Posterior vena cava (tissue), 2 donors: ENCODE measurements around the gene CDH22. TPM values are rescaled to one million over a fixed set of nuclear protein-coding genes. Genes with fewer than 3 reads are reported as not detected.

Experiments
- DNase-seq: peaks from one replicate; pipeline ENCODE4 v3.0.0-alpha.2; 2020; ENCODE audit warnings: low spot score
- intact Hi-C, 2 donors: fragments of 100-400 bp; cut with DNase I; formaldehyde crosslinking; loops; one replicate each; pipeline versions ENCODE4 v1.14.1 to v1.14.2; 2022 to 2023
- total RNA-seq, 2 donors: library from RNA; stranded (reverse); fragmentation: NEBNext Ultra II Directional; extraction: Animal tissue kit (Norgen Biotek cat#: 25700); gene quantifications; one replicate each; pipeline ENCODE4 v1.2.1, GENCODE V29; 2021
- donor health status: DM: yes; HTN: yes; CAD: no.
- donor health status: DM: yes; HTN: yes; CAD: no.

The CDH22 gene
- total RNA-seq, 2 donors from 2014 or later, result 0.28 to 0.29 TPM

- DNase-seq, result no peak
- intact Hi-C loops, result no loop called here
Observed at GRCh38 chr20:46212876-46213275, 95.4 kb downstream of the CDH22 start.

GRCh38 chr20:46212252-46212651, 96.0 kb downstream of the CDH22 start:
- intact Hi-C loops, result no loop called here
- no peak for DNase-seq

GRCh38 chr20:46211331-46211722, 97.0 kb downstream of the CDH22 start:
- intact Hi-C loops, result no loop called here
- no peak for DNase-seq

DNA sequence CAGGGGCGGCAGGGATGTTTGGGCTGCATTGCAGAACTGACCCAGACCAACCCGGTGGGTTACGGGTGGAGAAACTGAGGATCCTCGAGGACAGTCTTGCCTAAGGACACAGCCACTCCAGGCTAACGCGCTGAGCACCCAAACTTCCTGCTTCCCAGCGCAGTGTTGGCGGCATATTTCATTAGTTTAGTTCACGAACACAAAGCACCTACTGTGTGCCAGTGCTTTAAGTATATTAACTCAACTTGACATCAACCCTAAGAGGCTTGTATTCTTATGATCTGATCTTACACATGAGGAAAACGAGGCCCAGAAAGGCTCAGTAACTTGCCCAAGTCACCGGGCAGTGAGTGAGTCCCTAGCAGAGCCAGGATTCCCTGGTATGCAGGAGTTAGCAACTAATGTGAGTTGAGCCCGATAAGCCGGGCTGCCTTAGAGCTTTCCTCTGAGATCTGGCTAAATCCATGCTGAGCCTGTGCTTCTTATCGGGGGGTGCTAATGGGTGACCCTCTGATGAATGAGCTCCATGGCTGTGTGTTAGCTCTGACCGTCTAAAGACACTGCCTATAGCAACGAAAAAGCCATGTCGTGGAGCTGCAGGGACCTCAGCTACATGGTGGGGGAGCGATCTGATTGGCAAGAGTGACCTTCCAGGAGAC, 97.5 kb downstream of the CDH22 start:
- no peak for DNase-seq
- intact Hi-C loops, result no loop called here

DNA sequence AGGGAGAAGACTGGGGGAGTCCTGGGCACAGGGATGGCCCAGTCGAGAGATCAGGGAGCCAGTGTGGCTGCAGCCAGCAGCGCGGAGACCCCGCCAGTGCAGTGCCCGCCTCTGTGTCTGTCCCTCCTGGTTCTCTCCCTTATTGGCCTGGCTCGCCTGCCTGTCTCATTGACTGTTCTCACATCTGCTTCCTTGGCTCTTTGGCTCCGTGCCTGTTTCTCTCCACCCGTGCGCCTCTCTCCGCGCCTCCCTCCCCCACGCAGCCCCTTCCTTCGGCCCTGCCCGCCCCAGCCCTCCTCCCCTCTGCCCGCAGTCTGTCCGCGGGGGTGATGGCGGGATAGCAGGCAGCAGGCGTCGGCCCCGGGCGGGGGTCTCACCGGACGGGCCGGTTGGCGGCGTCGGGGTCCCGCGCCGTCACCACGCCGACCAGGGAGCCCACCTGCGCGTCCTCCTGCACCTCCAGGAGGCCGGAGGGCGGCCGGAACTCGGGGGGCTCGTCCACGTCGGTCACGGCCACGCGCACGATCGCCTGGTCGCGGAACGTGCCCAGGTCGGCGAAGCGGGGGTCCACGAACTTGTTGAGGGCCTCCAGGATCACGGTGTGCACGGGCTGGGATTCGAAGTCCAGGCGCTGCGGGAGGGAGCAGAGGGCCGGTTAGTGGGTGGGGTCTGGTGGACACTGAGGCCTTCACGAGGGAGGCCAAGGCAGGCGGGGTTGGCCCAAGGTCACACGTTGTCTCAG, 98.2 kb downstream of the CDH22 start:
- no peak for DNase-seq
- intact Hi-C loops, result no loop called here

- no peak for DNase-seq
- intact Hi-C loops, result no loop called here
Observed at GRCh38 chr20:46207793-46208192, 100.5 kb downstream of the CDH22 start.

DNA sequence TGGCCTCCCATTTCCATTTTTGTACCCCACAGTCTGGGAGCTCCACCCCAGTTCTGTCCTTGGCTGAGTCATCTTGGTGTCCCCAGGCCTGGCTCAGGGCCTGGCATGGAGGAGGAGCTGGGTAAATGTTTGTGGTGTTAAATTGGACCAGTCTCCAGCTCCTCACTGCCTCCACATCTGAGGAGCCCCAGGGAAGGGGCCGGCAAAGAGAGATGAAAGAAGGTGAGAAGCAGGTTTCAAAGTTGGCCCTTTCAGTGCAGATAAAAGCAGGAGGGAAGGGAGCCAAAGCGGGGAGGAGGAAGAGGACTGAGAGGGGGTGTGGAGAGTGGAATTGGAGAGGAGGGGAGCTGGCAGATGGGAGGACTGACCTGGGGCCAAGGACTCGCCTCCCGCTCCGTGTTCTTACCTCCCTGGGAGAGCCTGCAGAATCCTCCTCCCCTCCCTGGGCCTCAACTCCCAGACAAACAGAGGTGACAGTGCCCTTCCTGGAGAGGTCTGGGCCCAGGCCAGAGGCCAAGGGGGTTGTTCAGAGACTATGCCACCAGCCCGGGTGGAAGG, 101.2 kb downstream of the CDH22 start:
- no peak for DNase-seq
- intact Hi-C loops, result no loop called here

DNA sequence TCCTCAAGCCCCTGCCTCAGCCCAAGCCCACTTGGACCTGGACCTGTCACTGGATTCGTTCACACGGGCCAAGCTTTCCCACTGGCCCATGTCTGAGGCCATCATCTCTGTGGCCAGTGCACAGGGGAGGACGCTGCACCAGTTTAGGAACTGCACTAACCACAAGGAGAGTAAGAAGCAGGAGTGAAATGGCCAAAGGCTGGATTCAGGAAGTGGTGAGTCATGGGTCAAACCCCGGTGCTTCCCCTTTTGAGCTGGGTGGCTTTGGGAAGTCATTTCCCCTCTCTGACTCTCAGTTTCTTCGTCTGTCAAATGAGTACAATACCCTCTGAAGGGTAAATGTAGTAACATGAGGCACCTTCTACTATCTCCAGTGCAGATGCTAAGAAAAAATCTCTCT, 102.3 kb downstream of the CDH22 start:
- intact Hi-C loops, result no loop called here
- DNase-seq, result peak; percentile 85

GRCh38 chr20:46205349-46205748, 102.9 kb downstream of the CDH22 start:
- intact Hi-C loops, result no loop called here
- no peak for DNase-seq

- DNase-seq, result no peak
- intact Hi-C loops, result no loop called here
Observed at GRCh38 chr20:46204594-46205186, 103.6 kb downstream of the CDH22 start.

- intact Hi-C loops, result no loop called here
- no peak for DNase-seq
Observed at GRCh38 chr20:46203510-46203837, 104.8 kb downstream of the CDH22 start.

- intact Hi-C loops, result no loop called here
- DNase-seq, result no peak
Observed at GRCh38 chr20:46202766-46203509, 105.4 kb downstream of the CDH22 start.

- DNase-seq, result no peak
- intact Hi-C loops, result no loop called here
Observed at GRCh38 chr20:46200582-46201570, 107.4 kb downstream of the CDH22 start.

- DNase-seq, result no peak
Observed at GRCh38 chr20:46199198-46199597, 109.1 kb downstream of the CDH22 start.

DNA sequence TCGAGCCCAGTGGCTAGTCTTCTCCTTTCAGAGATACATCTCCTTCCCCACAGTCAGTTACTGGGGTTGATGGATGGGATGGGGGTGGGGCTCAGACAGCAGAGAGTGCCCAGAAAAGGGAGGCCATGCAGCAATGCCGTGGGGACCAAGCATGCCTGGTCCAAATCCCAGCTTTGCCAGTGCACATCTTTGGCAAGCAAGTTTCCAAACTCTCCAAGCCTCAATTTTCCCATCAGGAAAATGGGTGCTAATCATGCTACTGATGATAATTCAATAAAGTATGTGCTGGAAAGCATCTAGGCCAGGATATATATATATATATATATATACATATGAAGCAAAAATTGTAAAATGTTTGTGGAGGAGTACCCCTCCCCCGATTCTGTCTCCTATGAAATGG, 111.3 kb downstream of the CDH22 start:
- intact Hi-C loops, result no loop called here
- DNase-seq, result no peak

More at GRCh38 chr20:46199198-46199597, 109.1 kb downstream of the CDH22 start:
- intact Hi-C loops, result no loop called here

DNA sequence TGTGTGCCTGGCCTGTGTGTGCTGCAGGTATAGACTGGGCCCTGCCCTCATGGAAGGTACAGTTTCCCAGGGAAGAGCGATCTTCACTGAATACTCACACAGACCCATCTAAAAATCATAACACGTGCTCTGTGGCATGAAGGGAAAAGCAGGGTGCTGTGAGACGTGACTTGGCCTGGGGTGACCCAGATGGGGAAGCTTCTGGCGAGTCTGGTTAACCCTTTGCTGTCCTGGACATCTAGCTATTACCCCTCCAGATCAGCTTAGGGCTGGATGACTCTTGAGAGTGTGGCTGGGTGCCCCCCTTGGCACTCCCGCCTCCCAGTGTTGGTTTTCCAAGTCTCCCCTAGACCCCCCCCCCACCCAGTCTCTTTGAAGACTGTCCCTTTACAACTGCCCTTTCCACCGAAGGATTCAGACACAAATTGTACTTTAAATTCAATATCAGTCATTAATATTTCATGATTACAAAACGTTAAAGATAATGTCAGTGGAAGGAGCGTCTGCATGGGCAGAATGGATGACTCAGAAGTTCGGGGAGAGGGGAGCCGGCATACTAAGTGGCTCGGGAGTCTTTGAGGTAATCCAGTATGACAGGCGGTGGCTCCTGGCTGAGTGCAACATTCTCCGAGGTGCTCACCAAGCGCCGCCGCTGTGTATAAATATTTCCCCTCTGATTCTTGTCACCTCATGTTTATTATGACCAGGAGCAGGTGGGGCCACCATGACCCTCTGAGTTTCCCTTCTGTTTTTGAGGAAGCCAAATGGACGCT, 112.8 kb downstream of the CDH22 start:
- no peak for DNase-seq
- intact Hi-C loops, result no loop called here

- intact Hi-C loops, result no loop called here
- no peak for DNase-seq
Observed at GRCh38 chr20:46194409-46194808, 113.9 kb downstream of the CDH22 start.

DNA sequence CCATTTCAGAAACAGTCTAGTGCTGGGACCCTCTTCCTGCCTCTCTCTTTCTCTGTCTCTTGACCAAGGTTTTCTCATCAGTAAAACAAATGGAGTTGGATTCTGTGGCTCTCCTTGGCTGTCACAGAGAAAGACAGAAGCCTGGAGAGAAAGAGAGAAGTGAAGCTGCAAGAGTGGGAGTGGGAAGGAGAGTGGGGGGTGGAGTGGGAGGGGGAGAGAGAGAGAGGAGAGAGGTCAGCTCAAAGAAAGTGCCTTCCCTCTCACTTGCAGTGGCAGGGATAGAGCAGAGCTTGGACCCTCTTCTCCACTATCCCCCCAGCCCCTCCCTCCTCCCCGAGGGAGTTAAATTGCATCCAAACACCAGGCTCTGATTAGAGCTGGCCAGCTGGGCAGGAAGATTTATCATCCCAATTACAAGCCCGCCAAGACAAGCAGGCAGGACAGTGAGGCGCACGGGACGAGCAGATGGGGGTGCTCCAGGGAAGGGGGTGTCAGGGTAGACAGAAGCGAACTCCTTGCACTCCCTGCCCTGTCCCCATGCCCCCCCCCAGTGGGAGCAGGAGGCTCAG, 115.8 kb downstream of the CDH22 start:
- intact Hi-C loops, result no loop called here
- DNase-seq, result no peak
